Left ventricle myocardium inferior (tissue), 1 donor: Measurements from ENCODE around the gene PACSIN2. TPM values are rescaled to one million over a fixed set of nuclear protein-coding genes. Genes with fewer than 3 reads are reported as not detected.

Source experiments
- DNase-seq: peaks from one replicate; pipeline ENCODE4 v3.0.0-alpha.2; 2020
- H3K27ac ChIP-seq: fragments of 200-600 bp; replicated peaks from 2 replicates; pipeline ENCODE4 v1.8.0; 2021
- H3K27me3 ChIP-seq: fragments of 200-600 bp; 2 replicates; pipeline ENCODE4 v1.8.0; 2021; ENCODE audit warnings: low read depth
- H3K36me3 ChIP-seq: fragments of 200-600 bp; 2 replicates; pipeline ENCODE4 v1.8.0; 2021
- H3K4me1 ChIP-seq: fragments of 200-600 bp; 2 replicates; pipeline ENCODE4 v1.8.0; 2021
- H3K4me3 ChIP-seq: fragments of 200-600 bp; 2 replicates; pipeline ENCODE4 v1.8.0; 2021; ENCODE audit warnings: mild to moderate bottlenecking, moderate library complexity
- H3K9me3 ChIP-seq: fragments of 200-600 bp; replicated peaks from 2 replicates; pipeline ENCODE4 v1.8.0; 2021
- CTCF ChIP-seq: fragments of 200-600 bp; IDR thresholded peaks from 2 replicates; pipeline ENCODE4 v1.8.0; 2021; ENCODE audit warnings: antibody characterized with exemption, mild to moderate bottlenecking, borderline replicate concordance
- intact Hi-C: fragments of 100-400 bp; cut with micrococcal nuclease; formaldehyde crosslinking; loops from one replicate; pipeline ENCODE4 v1.11.0; 2022
- total RNA-seq: library from RNA; stranded (reverse); fragmentation: NEBNext Ultra II Directional; extraction: Animal tissue kit (Norgen Biotek cat#: 25700); gene quantifications from one replicate; pipeline ENCODE4 v1.2.1, GENCODE V29; 2021
- donor health status: DM: no; HTN: yes; CAD: no; lungs with severe emphysema.

PACSIN2 gene
- total RNA-seq, 1 donor from 2014 or later = 64.8 TPM

- Histone ChIP-seq H3K36me3 (peaks cover 95% of the 10 kb centered on the region), H3K4me3 (no peak overlapping the region), H3K4me1 (peaks cover 36% of the 10 kb centered on the region), H3K9me3 (no peaks in the 10 kb centered on the region), H3K27me3 (no peaks in the 10 kb centered on the region), H3K27ac (no peak overlapping the region)
- DNase-seq = no peak
- no peak for TF ChIP-seq CTCF
- intact Hi-C loops = no loop called here
These were observed 138.9 kb downstream of the PACSIN2 start for GRCh38 chr22:42876041-42876440.

GRCh38 chr22:42874010-42874409 is 140.9 kb downstream of the PACSIN2 start:
- TF ChIP-seq CTCF = no peak
- Histone ChIP-seq H3K36me3 (peaks cover 88% of the 10 kb centered on the region), H3K4me3 (no peak overlapping the region), H3K4me1 (peaks cover 27% of the 10 kb centered on the region), H3K27ac (no peak overlapping the region), H3K27me3 (no peaks in the 10 kb centered on the region), H3K9me3 (no peaks in the 10 kb centered on the region)
- DNase-seq = no peak
- intact Hi-C loops = no loop called here

GRCh38 chr22:42873356-42873755 is 141.6 kb downstream of the PACSIN2 start:
- Histone ChIP-seq H3K27ac (no peak overlapping the region), H3K4me3 (no peak overlapping the region), H3K9me3 (no peaks in the 10 kb centered on the region), H3K36me3 (peaks cover 81% of the 10 kb centered on the region), H3K4me1 (peaks cover 27% of the 10 kb centered on the region), H3K27me3 (no peaks in the 10 kb centered on the region)
- intact Hi-C loops = no loop called here
- no peak for DNase-seq
- TF ChIP-seq CTCF = no peak

- no peak for DNase-seq
- intact Hi-C loops = no loop called here
- H3K4me3 ChIP-seq = no peak overlapping the region
- TF ChIP-seq CTCF = no peak
- peaks cover 27% of the 10 kb centered on the region for H3K4me1 ChIP-seq
- H3K36me3 ChIP-seq = peaks cover 76% of the 10 kb centered on the region
- no peaks in the 10 kb centered on the region for H3K27me3 ChIP-seq
- H3K9me3 ChIP-seq = no peaks in the 10 kb centered on the region
- H3K27ac ChIP-seq = peak overlapping the region; percentile 13
These were observed 142.1 kb downstream of the PACSIN2 start for GRCh38 chr22:42872821-42873220.

- Histone ChIP-seq H3K27ac (no peak overlapping the region), H3K27me3 (no peaks in the 10 kb centered on the region), H3K4me1 (peaks cover 24% of the 10 kb centered on the region), H3K9me3 (no peaks in the 10 kb centered on the region), H3K36me3 (peaks cover 62% of the 10 kb centered on the region), H3K4me3 (no peak overlapping the region)
- TF ChIP-seq CTCF = no peak
- no peak for DNase-seq
- intact Hi-C loops = no loop called here
These were observed 143.6 kb downstream of the PACSIN2 start for GRCh38 chr22:42871146-42872050.
